PC-3 (cell line): Measurements from ENCODE around the gene TNKS1BP1.

ENCODE experiments used
- EZH2phosphoT487 ChIP-seq: fragments of 300-600 bp; sonication (generic); IDR thresholded peaks from 2 replicates; pipeline ENCODE4 v1.6.1; 2018; ENCODE audit warnings: mild to moderate bottlenecking, antibody characterized with exemption, low read length, borderline replicate concordance
- TF ChIP-seq, protein P1 (sequence below): fragments of 300-600 bp; sonication (generic); conservative IDR thresholded peaks from 2 replicates; pipeline ENCODE4 v1.5.1; 2017; ENCODE audit warnings: antibody characterized with exemption, low read depth, mild to moderate bottlenecking, low read length

DNA sequence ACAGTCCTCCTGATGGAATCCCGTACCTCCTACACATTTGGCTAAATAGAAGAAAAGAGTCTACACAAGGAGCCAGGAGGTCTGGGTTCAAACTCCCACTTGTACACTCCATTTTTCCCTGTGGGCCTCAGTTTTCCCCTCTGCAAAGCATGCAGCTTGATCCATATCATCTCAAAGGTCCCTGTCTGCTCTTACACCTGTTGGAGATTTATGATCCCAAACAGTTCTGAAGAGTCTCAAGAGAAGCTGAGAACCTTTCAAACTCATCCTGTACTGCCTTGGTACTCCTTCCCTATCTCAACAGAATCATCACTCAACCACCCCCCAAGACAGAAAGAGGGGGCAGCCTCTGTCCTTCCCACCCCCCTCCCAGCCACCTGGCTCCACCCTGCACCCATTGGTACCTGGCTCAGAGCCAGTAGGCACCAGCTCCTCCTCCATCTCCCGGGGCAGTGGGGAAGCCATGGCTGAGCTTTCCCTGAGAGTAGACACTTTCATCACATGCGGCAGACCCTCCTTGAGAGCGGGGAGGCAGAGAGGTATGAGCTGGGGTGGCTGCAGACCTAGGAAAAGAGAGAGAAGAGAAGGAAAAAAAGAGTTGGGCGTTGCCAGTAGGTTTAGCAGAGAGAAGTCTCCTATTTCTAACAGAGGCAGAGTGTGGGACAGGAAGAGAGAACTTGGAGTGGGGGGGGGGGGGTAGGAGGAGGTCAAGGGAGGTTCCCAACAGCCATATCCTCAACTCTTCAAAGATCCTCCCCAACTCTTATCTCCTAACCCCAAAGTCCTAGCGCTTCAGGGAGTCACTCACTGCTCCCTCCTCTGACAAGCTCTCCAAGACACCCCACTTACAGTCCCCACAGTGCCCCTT is 3.1 kb downstream of the TNKS1BP1 start:
- TF ChIP-seq, protein P1, sequence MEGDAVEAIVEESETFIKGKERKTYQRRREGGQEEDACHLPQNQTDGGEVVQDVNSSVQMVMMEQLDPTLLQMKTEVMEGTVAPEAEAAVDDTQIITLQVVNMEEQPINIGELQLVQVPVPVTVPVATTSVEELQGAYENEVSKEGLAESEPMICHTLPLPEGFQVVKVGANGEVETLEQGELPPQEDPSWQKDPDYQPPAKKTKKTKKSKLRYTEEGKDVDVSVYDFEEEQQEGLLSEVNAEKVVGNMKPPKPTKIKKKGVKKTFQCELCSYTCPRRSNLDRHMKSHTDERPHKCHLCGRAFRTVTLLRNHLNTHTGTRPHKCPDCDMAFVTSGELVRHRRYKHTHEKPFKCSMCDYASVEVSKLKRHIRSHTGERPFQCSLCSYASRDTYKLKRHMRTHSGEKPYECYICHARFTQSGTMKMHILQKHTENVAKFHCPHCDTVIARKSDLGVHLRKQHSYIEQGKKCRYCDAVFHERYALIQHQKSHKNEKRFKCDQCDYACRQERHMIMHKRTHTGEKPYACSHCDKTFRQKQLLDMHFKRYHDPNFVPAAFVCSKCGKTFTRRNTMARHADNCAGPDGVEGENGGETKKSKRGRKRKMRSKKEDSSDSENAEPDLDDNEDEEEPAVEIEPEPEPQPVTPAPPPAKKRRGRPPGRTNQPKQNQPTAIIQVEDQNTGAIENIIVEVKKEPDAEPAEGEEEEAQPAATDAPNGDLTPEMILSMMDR = no peak
- TF ChIP-seq EZH2phosphoT487 = no peak
